ENCODE data around the gene HACD4.

HACD4 gene

GRCh38 chr9:20997503-20998076 lies 33.9 kb downstream of the HACD4 start:
- DNase-seq (ENCODE audit: insufficient read length, low spot score) (no peak), FAIRE-seq (no peak)
- TF ChIP-seq CTCF (IDR thresholded peaks at IDR 0.05; ENCODE audit: insufficient read depth, missing control alignments): no peak

- TF ChIP-seq CTCF (IDR thresholded peaks at IDR 0.05; ENCODE audit: insufficient read depth, missing control alignments): no peak
- no peak for FAIRE-seq
- no peak for DNase-seq (ENCODE audit: insufficient read length, low spot score)
Observed at GRCh38 chr9:20996809-20997208, 34.6 kb downstream of the HACD4 start.

GRCh38 chr9:20995616-20996015 lies 35.8 kb downstream of the HACD4 start:
- TF ChIP-seq CTCF (IDR thresholded peaks at IDR 0.05; ENCODE audit: insufficient read depth, missing control alignments): no peak
- FAIRE-seq (no peak), DNase-seq (ENCODE audit: insufficient read length, low spot score) (no peak)

- no peak for DNase-seq (ENCODE audit: insufficient read length, low spot score)
- no peak for TF ChIP-seq CTCF (IDR thresholded peaks at IDR 0.05; ENCODE audit: insufficient read depth, missing control alignments)
- FAIRE-seq: no peak
Observed at GRCh38 chr9:20994486-20994885, 37.0 kb downstream of the HACD4 start.

- FAIRE-seq (no peak), DNase-seq (ENCODE audit: insufficient read length, low spot score) (no peak)
- no peak for TF ChIP-seq CTCF (IDR thresholded peaks at IDR 0.05; ENCODE audit: insufficient read depth, missing control alignments)
Observed at GRCh38 chr9:20990867-20991266, 40.6 kb downstream of the HACD4 start.

GRCh38 chr9:20989923-20990341 lies 41.5 kb downstream of the HACD4 start:
- FAIRE-seq (no peak), DNase-seq (ENCODE audit: insufficient read length, low spot score) (no peak)
- TF ChIP-seq CTCF (IDR thresholded peaks at IDR 0.05; ENCODE audit: insufficient read depth, missing control alignments): no peak

GRCh38 chr9:20988671-20989315 lies 42.6 kb downstream of the HACD4 start:
- DNase-seq (ENCODE audit: insufficient read length, low spot score) (no peak), FAIRE-seq (no peak)
- no peak for TF ChIP-seq CTCF (IDR thresholded peaks at IDR 0.05; ENCODE audit: insufficient read depth, missing control alignments)

Measured in D721Med (cell line).